GM21786 (cell line): ENCODE data around the gene POSTN.

Source experiments
- ATAC-seq: cut with Tn5 transposase; IDR thresholded peaks from one replicate; pipeline ENCODE4 v1.9.1; 2021; ENCODE audit not compliant: unreplicated experiment

Gene POSTN

DNA sequence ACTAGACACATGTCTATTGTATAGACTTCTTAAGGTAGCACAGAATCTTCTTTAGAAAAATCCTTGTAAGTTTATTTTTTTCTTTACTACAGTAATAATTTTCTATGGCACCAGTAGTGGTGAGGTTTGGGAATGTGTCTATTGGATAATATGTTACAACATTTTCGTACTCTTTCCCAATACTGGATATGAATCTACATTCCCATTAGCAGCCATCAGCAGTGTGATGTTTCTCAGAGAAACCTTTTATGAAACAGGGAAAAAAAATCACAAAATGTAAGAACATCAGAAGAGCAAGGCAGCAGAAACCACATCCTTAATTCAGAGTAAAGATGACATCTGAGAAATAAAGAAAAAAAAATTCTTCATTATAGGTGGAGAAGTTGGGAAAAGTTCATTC is 83.3 kb downstream of the POSTN start:
- no peak for ATAC-seq
